Colonic mucosa (tissue), 4 donors: ENCODE results near the gene SLC9A9. TPM values are rescaled to one million over a fixed set of nuclear protein-coding genes. Genes with fewer than 3 reads are reported as not detected.

Experiments used
- DNase-seq: peaks from one replicate; pipeline ENCODE4 v3.0.0-alpha.2; 2020
- H3K27ac ChIP-seq: fragments of 200-600 bp; one replicate; pipeline ENCODE4 v1.8.0; 2021
- H3K27me3 ChIP-seq: fragments of 200-600 bp; one replicate; pipeline ENCODE4 v1.8.0; 2021
- H3K36me3 ChIP-seq: fragments of 200-600 bp; one replicate; pipeline ENCODE4 v1.8.0; 2021
- H3K4me1 ChIP-seq: fragments of 200-600 bp; one replicate; pipeline ENCODE4 v1.8.0; 2021; ENCODE audit warnings: mild to moderate bottlenecking
- H3K4me3 ChIP-seq: fragments of 200-600 bp; one replicate; pipeline ENCODE4 v1.8.0; 2021
- H3K9ac ChIP-seq, 2 donors: one replicate each; pipeline ENCODE4 v1.7.0; 2013; ENCODE audit warnings: control low read depth in 2 of 2, low read depth in 2 of 2, low read length in 2 of 2
- H3K9me3 ChIP-seq: fragments of 200-600 bp; one replicate; pipeline ENCODE4 v1.8.0; 2021
- intact Hi-C: fragments of 100-400 bp; cut with DNase I; formaldehyde crosslinking; loops from one replicate; pipeline ENCODE4 v1.14.1; 2022
- total RNA-seq, 2 donors: library from RNA; stranded (reverse); fragmentation: NEBNext Ultra II Directional in 1 of 2; extraction: Animal tissue kit (Norgen Biotek cat#: 25700) in 1 of 2; gene quantifications; one replicate each; pipeline ENCODE4 v1.2.1, GENCODE V29; 2021
- TF ChIP-seq, protein P1 (sequence below): fragments of 200-600 bp; IDR thresholded peaks from one replicate; pipeline ENCODE4 v1.8.0; 2022; ENCODE audit warnings: antibody characterized with exemption, mild to moderate bottlenecking
- donor health status: healthy.
- donor health status: DM: no; HTN: no; CAD: no.
- donor health status: DM: no; HTN: no; CAD: no.

Gene SLC9A9
- total RNA-seq, 2 donors from 2014 or later, result 2.5 to 6.5 TPM

DNA sequence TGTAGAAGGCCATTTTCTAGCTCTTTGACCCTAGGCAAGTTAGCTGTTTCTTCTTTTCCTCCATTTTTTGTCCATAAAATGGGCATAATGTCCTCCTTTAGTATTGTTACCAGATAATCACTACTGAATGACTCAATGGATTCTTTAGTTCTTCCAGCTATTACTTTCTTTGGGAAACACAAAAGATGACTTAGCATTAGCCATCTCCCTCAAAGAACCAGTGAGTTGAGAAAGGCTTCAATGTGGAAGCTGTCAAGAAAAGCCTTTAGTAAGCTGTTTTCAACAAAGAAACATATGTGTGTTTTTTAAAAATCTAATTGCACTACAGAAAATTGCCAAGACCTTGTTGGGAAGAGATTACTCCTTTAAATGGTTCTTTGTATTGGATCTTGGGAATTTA is 135.7 kb downstream of the SLC9A9 start:
- no peak for DNase-seq
- no peak overlapping the region for H3K9ac ChIP-seq
- H3K4me1 ChIP-seq, result no peaks in the 10 kb centered on the region
- TF ChIP-seq, protein P1, sequence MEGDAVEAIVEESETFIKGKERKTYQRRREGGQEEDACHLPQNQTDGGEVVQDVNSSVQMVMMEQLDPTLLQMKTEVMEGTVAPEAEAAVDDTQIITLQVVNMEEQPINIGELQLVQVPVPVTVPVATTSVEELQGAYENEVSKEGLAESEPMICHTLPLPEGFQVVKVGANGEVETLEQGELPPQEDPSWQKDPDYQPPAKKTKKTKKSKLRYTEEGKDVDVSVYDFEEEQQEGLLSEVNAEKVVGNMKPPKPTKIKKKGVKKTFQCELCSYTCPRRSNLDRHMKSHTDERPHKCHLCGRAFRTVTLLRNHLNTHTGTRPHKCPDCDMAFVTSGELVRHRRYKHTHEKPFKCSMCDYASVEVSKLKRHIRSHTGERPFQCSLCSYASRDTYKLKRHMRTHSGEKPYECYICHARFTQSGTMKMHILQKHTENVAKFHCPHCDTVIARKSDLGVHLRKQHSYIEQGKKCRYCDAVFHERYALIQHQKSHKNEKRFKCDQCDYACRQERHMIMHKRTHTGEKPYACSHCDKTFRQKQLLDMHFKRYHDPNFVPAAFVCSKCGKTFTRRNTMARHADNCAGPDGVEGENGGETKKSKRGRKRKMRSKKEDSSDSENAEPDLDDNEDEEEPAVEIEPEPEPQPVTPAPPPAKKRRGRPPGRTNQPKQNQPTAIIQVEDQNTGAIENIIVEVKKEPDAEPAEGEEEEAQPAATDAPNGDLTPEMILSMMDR, result no peak
- no peaks in the 10 kb centered on the region for H3K9me3 ChIP-seq
- H3K27me3 ChIP-seq, result no peaks in the 10 kb centered on the region
- H3K4me3 ChIP-seq, result no peak overlapping the region
- no peaks in the 10 kb centered on the region for H3K36me3 ChIP-seq
- intact Hi-C loops, result no loop called here
- no peak overlapping the region for H3K27ac ChIP-seq

DNA sequence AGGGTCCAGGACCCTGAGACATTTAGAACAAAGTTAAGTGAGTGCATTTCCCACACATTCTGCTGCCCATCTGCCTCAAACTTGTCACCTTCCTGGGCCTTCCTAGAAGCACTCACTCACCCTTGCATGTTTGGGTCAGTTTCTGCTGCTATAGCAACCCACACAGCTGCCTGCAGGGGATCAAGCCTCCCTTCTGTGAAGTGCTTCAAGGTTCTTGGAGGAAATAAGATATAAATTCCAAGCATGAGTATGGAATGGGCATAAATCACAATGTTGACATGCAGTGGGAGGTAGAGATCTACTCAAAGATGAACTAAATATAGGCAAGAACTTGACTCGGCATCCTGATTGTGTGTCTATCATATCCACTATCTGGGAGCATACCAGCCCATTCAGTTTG is 140.4 kb downstream of the SLC9A9 start:
- no peak overlapping the region for H3K4me3 ChIP-seq
- DNase-seq, result no peak

DNA sequence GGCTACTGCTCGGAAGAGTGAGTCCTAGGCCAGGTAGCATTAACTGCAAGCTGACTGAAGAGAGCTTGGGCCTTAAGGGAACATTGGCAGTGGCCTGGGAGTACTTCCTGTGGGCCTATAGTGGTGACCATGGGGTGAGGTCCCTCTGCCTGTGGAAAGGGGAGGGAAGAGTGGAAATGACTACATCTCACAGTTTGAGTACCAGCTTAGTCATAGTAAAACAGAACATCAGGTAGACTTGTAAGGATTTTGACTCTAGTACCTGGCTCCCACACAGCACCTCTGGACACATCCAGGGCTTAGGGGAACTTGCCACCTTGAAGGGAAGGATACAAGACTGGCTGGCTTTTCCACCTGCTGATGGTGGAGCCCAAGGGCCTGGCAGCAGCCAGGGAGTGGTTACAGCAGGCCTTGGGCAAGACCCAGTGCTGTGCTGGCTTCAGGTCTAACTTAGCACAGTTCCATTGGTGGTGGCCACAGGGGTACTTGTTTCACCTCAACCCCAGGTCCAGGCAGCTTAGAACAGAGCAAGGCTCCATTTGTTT is 147.8 kb downstream of the SLC9A9 start:
- Histone ChIP-seq H3K9ac (no peak overlapping the region), H3K27ac (no peak overlapping the region), H3K36me3 (no peaks in the 10 kb centered on the region), H3K9me3 (no peaks in the 10 kb centered on the region), H3K4me3 (no peak overlapping the region), H3K27me3 (no peaks in the 10 kb centered on the region), H3K4me1 (no peaks in the 10 kb centered on the region)
- TF ChIP-seq, protein P1, result no peak
- intact Hi-C loops, result no loop called here
- no peak for DNase-seq

More for the DNA sequence above, 140.4 kb downstream of the SLC9A9 start:
- H3K36me3 ChIP-seq, result no peaks in the 10 kb centered on the region
- H3K9ac ChIP-seq, result no peak overlapping the region
- TF ChIP-seq, protein P1, result no peak
- no peaks in the 10 kb centered on the region for H3K9me3 ChIP-seq
- H3K27me3 ChIP-seq, result no peaks in the 10 kb centered on the region
- H3K27ac ChIP-seq, result no peak overlapping the region
- intact Hi-C loops, result no loop called here
- H3K4me1 ChIP-seq, result no peaks in the 10 kb centered on the region

DNA sequence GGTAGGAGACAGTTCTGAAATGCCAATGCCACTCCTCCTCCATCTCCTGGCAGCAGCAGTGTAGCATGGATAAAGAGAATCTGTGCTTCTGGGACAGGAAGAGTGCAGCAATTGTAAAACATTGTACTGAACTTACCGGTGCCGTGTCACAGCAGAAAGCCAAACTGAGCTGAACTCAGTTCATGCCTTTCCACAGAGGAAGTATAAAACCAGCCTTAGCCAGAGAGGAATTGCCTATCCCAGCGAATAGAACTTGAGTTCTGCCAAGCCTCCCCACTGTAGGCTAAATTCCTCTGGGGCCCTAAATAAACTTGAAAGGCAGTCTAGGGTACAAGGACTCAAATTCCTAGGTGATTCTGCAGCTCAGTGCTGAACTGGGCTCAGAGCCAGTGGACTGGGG is 148.8 kb downstream of the SLC9A9 start:
- Histone ChIP-seq H3K27ac (no peak overlapping the region), H3K27me3 (no peaks in the 10 kb centered on the region), H3K9ac (no peak overlapping the region), H3K4me3 (no peak overlapping the region), H3K9me3 (no peaks in the 10 kb centered on the region), H3K36me3 (no peaks in the 10 kb centered on the region), H3K4me1 (no peaks in the 10 kb centered on the region)
- intact Hi-C loops, result no loop called here
- no peak for DNase-seq
- TF ChIP-seq, protein P1, result no peak

DNA sequence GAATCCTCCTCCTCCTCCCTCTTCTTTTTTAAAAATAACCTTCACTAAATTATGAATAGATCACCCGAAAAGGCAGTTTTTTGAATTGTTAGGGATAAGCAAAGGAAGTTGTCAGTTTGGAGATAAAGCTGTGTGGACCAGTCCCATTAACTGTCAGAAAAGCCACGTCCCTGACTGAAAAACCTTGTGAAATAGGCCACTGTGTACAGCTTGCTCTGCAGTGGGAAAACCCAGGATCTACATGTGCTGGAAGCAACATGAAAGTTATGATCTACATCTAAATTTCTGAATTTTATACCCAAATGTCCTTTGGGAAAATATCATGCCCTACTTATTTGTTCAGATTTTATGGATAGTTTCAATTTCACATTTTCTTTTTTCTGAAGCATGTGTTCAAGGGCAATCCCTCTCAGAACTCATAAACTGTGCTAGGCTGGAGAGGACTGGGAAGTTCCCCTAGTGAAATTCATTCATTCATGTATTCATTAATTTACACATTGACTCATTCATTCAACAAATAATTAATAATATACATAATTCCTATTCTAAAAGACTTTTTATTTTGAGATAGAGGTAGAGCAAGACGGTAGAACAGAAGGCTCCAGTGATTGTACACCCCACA is 149.5 kb downstream of the SLC9A9 start:
- Histone ChIP-seq H3K4me3 (no peak overlapping the region), H3K9ac (no peak overlapping the region), H3K27me3 (no peaks in the 10 kb centered on the region), H3K9me3 (no peaks in the 10 kb centered on the region), H3K27ac (no peak overlapping the region), H3K36me3 (no peaks in the 10 kb centered on the region), H3K4me1 (no peaks in the 10 kb centered on the region)
- intact Hi-C loops, result no loop called here
- TF ChIP-seq, protein P1, result no peak
- DNase-seq, result no peak
